ENCODE measurements around the gene MAPK9. TPM values are rescaled to one million over a fixed set of nuclear protein-coding genes. Genes with fewer than 3 reads are reported as not detected.
A peak's percentile ranks its signal among the peaks of the same experiment; 100 is the strongest.

The MAPK9 gene
- total and polyA plus RNA-seq, 12 donors, result 11.9 to 66.6 (median 34.9) TPM

DNA sequence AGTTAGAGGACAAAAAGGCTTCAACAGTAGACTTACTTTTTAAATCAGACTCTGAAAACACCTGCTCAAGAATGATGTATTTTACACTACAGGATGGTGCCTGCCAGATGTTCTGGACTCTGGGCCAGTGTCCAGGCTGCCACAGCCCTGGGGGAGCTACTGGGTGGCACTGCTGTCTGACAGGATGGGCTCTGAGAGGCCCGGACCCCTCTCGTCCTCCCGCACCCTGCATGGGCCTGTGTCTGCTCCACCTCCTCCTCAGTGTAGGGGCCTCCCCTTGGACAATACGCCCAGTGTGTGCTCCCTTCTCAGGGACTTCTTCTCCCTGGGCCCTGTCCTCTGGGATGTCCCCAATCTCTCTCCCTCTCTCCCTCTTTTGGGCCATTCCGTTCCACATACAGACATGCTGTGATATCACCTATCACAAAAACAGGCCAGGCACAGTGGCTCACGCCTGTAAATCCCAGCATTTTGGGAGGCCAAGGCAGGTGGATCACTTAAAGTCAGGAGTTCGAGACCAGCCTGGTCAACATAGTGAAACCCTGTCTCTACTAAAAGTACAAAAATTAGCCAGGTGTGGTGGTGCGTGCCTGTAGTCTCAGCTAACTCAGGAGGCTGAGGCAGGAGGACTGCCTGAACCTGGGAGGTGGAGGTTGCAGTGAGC, 37.9 kb upstream of the MAPK9 start:
- intact Hi-C loops (cut with DNase I), result no loop called here
- peaks cover 6 to 10% of the 10 kb centered on the region in 2 donors for H3K4me1 ChIP-seq (replicated peaks in 1 of 2)
- 88 to 96% (median 92%) methylated on average over 8 of the region's 8 CpGs for WGBS, 4 donors
- H3K36me3 ChIP-seq (replicated peaks in 1 of 2), result peaks cover 0 to 1% of the 10 kb centered on the region in 2 donors
- TF ChIP-seq POLR2A (IDR thresholded peaks at IDR 0.05), result no peak
- peak overlapping the region in 2 of 5 donors; percentile 54 to 87 for H3K27ac ChIP-seq
- no peaks in the 10 kb centered on the region for H3K9me3 ChIP-seq (replicated peaks in 1 of 3)
- no peak for DNase-seq
- H3K27me3 ChIP-seq, result no peaks in the 10 kb centered on the region
- H3K4me3 ChIP-seq, result no peak overlapping the region

DNA sequence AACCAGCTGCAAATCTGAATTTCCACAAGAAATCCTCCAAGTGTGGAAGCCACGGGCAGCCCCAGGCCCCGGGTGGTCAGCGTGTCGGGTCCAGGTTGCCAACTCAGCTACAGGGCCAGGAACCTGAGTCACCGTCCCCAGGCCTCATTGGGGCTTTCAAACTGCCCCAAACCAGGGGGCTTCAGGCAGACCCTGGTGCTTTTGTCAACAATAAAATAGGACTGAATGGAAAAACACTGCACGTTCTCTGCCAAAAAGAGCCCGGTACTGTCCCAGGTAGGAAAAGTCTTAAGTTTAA, 37.2 kb upstream of the MAPK9 start:
- intact Hi-C loops (cut with DNase I), result no loop called here
- no peaks in the 10 kb centered on the region for H3K36me3 ChIP-seq (replicated peaks in 1 of 2)
- H3K9me3 ChIP-seq (replicated peaks in 1 of 3), result no peaks in the 10 kb centered on the region
- H3K4me1 ChIP-seq (replicated peaks in 1 of 2), result peaks cover 6 to 10% of the 10 kb centered on the region in 2 donors
- H3K27me3 ChIP-seq, result no peaks in the 10 kb centered on the region
- no peak overlapping the region for H3K4me3 ChIP-seq
- DNase-seq, result no peak
- 78 to 92% (median 90%) methylated on average over 6 to 7 of the region's 7 CpGs for WGBS, 4 donors
- no peak for TF ChIP-seq POLR2A (IDR thresholded peaks at IDR 0.05)
- TF ChIP-seq, protein P1, sequence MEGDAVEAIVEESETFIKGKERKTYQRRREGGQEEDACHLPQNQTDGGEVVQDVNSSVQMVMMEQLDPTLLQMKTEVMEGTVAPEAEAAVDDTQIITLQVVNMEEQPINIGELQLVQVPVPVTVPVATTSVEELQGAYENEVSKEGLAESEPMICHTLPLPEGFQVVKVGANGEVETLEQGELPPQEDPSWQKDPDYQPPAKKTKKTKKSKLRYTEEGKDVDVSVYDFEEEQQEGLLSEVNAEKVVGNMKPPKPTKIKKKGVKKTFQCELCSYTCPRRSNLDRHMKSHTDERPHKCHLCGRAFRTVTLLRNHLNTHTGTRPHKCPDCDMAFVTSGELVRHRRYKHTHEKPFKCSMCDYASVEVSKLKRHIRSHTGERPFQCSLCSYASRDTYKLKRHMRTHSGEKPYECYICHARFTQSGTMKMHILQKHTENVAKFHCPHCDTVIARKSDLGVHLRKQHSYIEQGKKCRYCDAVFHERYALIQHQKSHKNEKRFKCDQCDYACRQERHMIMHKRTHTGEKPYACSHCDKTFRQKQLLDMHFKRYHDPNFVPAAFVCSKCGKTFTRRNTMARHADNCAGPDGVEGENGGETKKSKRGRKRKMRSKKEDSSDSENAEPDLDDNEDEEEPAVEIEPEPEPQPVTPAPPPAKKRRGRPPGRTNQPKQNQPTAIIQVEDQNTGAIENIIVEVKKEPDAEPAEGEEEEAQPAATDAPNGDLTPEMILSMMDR (IDR thresholded peaks at IDR 0.05), result no peak
- no peak overlapping the region for H3K27ac ChIP-seq

DNA sequence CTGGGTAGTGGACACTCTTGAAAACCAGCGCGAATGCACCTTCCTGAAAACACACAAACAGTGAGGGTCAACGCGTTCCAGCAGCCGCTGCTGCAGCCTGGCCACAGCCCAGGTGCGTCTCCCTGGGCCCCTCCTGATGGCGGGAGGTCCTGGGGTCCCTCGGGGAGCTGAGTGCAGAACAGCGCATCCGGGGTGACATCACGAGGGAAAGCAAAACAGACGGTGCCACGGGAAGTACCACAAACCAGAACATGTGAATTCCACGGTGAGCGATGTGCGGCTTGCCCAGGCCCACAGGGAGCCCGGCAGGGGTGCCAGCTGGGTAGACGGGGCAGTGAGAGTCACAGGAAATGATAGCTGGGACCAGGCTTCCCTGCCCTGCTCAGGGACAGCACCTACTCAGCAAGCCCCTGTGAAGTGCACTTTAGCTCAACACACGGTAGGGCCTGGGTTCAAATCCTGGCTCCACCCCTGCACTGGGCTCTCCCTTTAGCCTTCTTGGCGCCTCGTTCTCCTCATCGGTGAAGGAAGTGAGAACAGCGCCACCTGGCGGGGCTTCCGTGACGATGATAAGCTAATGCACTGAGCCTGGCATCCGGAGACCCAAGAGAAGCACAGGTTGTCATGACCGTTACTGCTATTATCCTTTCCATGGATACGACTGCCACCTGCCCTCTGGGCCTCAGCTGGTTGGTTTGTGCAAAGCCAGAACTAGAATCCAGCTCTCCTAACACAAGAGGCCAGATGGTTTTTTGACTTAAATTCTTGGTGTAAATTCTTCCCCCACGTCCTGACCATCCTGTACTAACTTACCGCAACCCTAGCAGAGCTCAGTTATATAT, 36.6 kb upstream of the MAPK9 start:
- no peak for TF ChIP-seq POLR2A (IDR thresholded peaks at IDR 0.05)
- TF ChIP-seq, protein P1 (IDR thresholded peaks at IDR 0.05), result peak; percentile 71 to 80 (median 77)
- Histone ChIP-seq H3K9me3 (replicated peaks in 1 of 3) (no peaks in the 10 kb centered on the region), H3K27me3 (no peaks in the 10 kb centered on the region), H3K27ac (no peak overlapping the region), H3K4me3 (no peak overlapping the region), H3K4me1 (replicated peaks in 1 of 2) (peaks cover 6 to 10% of the 10 kb centered on the region in 2 donors), H3K36me3 (replicated peaks in 1 of 2) (no peaks in the 10 kb centered on the region)
- DNase-seq, result peak; percentile 79 to 94 (median 88)
- WGBS, 4 donors, result 59 to 67% (median 62%) methylated on average over 29 to 31 of the region's 31 CpGs
- intact Hi-C loops (cut with DNase I), result no loop called here

DNA sequence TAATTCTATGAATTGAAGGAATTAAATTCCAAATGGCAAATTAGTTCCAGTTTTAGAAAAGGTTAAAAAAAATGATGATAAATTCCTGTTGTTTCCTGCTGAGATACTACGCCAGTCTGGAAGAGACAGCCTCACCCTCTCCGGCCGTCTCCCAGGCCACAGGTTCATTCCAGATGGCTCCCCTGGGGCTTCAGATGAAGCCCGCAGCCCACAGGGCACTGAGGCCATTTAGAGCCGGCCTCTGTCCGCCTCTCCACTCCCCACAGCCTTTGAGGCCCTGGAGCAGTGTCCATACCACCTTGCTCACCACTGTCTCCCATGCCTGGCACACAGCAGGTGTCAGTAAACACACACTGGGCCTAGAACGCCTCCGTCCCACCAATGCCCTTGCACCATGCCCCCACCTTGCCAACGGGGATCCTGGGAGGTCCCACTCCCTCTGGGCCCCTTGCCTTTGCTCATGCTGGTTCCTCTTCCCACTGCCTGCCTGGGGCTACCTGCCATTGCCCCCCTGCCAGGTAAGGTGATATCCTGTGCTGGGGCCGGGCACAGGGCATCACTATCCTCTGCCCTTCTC, 35.2 kb upstream of the MAPK9 start:
- Histone ChIP-seq H3K4me1 (replicated peaks in 1 of 2) (peaks cover 6 to 10% of the 10 kb centered on the region in 2 donors), H3K27me3 (no peaks in the 10 kb centered on the region), H3K36me3 (replicated peaks in 1 of 2) (no peaks in the 10 kb centered on the region), H3K27ac (no peak overlapping the region), H3K9me3 (replicated peaks in 1 of 3) (no peaks in the 10 kb centered on the region), H3K4me3 (no peak overlapping the region)
- WGBS, 4 donors, result 76 to 88% (median 81%) methylated on average over 10 of the region's 10 CpGs
- DNase-seq, result no peak
- intact Hi-C loops (cut with DNase I), result no loop called here
- no peak for TF ChIP-seq POLR2A (IDR thresholded peaks at IDR 0.05)
- TF ChIP-seq, protein P1 (IDR thresholded peaks at IDR 0.05), result no peak

All from adrenal gland (tissue), 12 donors.